HTR-8/SVneo (cell line): ENCODE data around the gene IGSF21.
A peak's percentile ranks its signal among the peaks of the same experiment; 100 is the strongest.

Experiments used
- DNase-seq: peaks from one replicate; pipeline ENCODE4 v3.0.0; 2011; ENCODE audit warnings: low spot score, mixed read lengths; ENCODE audit not compliant: insufficient read length
- FAIRE-seq: peaks from 2 replicates; lab custom pipeline; 2011; peaks lifted over from hg19 to GRCh38; lab: Jason Lieb, UNC

IGSF21 gene

DNA sequence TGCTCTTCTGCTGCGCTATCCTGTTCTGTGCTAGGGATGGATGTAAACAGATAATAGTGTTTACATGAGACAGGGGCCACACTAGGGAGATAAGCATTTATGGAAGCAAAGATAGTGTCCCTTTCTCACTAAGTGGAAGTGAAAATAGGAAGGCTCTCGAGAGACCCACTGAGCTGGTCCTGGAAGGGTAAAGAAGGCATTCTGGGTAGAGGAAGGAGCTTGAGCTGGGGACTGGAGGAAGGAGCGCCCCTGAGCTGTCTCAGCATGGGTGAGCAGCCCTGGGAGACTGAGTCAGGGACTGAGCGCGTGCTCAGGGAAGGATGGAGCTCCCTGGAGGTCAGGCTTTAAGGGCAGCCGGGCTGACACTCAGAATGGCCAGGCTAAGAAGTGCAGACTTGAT, 93.3 kb downstream of the IGSF21 start:
- DNase-seq, result no peak
- no peak for FAIRE-seq

- DNase-seq, result no peak
- FAIRE-seq, result no peak
Observed at GRCh38 chr1:18201997-18202719, 94.6 kb downstream of the IGSF21 start.

GRCh38 chr1:18203645-18204044, 96.0 kb downstream of the IGSF21 start:
- FAIRE-seq (no peak), DNase-seq (no peak)

DNA sequence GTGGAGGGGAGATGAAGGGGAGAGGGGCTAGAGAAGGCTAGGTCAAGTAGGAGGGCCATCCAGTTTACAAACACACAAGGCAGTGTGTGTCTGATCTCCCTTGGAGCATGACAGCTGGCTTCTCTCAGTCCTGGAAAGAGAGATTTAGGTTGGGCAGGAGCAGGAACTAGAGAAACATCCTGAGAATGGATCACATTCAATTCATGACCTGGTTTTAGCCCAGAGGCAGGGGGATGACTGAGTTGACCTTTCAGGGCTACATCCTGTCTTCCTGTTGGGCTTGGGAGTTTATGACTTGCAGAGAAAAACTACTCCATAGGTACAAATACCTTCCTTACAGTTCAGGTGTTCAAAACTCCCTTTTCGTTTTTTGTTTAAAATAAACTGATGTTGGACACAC, 97.0 kb downstream of the IGSF21 start:
- DNase-seq (no peak), FAIRE-seq (no peak)

GRCh38 chr1:18205319-18205718, 97.7 kb downstream of the IGSF21 start:
- FAIRE-seq (no peak), DNase-seq (no peak)

- DNase-seq, result no peak
- FAIRE-seq, result no peak
Observed at GRCh38 chr1:18211764-18212163, 104.2 kb downstream of the IGSF21 start.

- DNase-seq (peak; percentile 10), FAIRE-seq (no peak)
Observed at GRCh38 chr1:18217398-18218043, 109.9 kb downstream of the IGSF21 start.

DNA sequence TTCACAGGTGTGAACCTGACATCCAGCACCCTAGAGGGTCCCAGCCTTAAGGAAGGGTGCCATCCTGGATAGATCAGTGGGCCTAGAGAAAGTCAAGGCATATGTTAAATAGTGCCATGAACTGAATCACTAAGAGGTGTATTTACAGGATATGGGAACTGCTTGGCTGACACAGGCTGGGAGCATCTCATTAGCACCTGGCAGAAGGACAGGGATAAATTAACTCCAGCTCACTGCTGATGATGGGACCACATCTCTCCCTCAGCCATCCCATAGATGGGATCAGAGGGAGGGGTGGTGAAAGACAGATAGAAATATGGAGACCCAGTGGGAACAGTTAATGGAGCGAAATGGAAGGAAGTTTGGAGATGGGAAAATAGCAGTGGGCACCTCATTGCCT, 122.0 kb downstream of the IGSF21 start:
- FAIRE-seq (no peak), DNase-seq (no peak)

- DNase-seq (no peak), FAIRE-seq (no peak)
Observed at GRCh38 chr1:18230321-18230720, 122.7 kb downstream of the IGSF21 start.

DNA sequence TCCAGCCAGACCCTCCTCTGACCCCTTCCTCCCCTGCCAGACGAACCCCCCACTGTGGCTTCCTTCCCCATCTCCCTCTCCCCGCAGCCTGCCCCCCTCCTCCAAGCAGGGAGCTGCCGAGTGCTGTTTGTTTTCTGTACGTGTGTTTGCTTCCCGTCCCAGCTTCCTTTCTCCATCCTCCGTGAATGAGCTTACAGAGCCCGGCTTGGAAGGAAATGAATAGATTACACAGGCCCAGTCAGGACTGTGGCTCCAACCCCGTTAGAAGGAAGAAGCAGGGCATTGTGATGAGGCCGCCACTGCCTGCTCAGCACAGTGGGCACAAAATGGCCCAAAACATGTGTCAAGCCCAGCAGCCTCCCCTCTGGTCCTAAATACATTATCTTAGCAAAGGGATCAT, 123.2 kb downstream of the IGSF21 start:
- DNase-seq, result no peak
- FAIRE-seq, result no peak

DNA sequence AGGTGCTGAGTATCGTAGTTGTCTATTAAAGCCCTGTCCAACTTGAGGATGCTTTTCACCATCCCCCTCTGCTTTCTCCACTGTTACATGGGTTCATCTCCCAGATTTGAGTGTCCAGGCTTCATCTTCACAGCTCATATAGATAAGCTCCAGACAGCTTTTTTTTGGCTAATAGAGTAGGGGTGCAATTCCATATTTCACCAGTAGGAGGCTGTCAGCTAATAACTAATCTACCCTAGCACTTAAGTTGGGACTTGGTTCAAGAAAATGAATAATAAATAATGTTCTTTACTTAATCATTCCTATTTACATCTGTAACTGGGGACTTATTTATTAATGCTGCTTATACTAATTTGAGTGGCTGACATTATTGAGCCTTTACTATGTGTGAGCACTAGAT, 124.5 kb downstream of the IGSF21 start:
- DNase-seq, result no peak
- no peak for FAIRE-seq

- FAIRE-seq (no peak), DNase-seq (no peak)
Observed at GRCh38 chr1:18233176-18233864, 125.7 kb downstream of the IGSF21 start.

GRCh38 chr1:18234790-18235242, 127.2 kb downstream of the IGSF21 start:
- DNase-seq, result peak; percentile 41
- no peak for FAIRE-seq

- no peak for FAIRE-seq
- no peak for DNase-seq
Observed at GRCh38 chr1:18237371-18237770, 129.8 kb downstream of the IGSF21 start.

- FAIRE-seq (no peak), DNase-seq (no peak)
Observed at GRCh38 chr1:18238190-18238589, 130.6 kb downstream of the IGSF21 start.

DNA sequence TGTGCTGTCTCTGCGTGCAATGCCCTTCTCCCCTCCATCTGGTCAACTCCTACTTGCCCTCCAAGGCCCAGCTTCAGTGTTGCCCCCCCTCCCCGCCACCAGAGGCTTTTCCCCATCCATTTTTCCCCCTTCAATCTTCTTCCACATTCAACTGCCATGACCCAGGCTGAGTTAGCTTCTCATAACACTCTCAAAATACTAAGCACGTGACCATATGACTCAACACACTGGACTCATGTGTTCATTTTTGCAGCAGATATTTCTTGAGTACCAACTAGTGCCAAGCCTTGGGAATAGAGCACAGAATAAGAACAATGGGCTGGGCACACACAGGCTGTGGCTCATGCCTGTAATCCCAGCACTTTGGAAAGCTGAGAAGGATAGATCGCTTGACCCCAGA, 132.1 kb downstream of the IGSF21 start:
- FAIRE-seq (no peak), DNase-seq (no peak)

GRCh38 chr1:18240906-18241305, 133.3 kb downstream of the IGSF21 start:
- DNase-seq (no peak), FAIRE-seq (no peak)

- FAIRE-seq (no peak), DNase-seq (no peak)
Observed at GRCh38 chr1:18241891-18242290, 134.3 kb downstream of the IGSF21 start.

- no peak for DNase-seq
- no peak for FAIRE-seq
Observed at GRCh38 chr1:18243503-18244175, 136.0 kb downstream of the IGSF21 start.

GRCh38 chr1:18244762-18245161, 137.2 kb downstream of the IGSF21 start:
- FAIRE-seq (no peak), DNase-seq (no peak)

GRCh38 chr1:18245647-18246046, 138.0 kb downstream of the IGSF21 start:
- DNase-seq (no peak), FAIRE-seq (no peak)
